ENCODE data around the gene PEX11B.
"Not testable (repeated sequence)": the region's sequence is repeated elsewhere in the genome, so short reads cannot be mapped to it uniquely, and the experiment has no call there.

The PEX11B gene

DNA sequence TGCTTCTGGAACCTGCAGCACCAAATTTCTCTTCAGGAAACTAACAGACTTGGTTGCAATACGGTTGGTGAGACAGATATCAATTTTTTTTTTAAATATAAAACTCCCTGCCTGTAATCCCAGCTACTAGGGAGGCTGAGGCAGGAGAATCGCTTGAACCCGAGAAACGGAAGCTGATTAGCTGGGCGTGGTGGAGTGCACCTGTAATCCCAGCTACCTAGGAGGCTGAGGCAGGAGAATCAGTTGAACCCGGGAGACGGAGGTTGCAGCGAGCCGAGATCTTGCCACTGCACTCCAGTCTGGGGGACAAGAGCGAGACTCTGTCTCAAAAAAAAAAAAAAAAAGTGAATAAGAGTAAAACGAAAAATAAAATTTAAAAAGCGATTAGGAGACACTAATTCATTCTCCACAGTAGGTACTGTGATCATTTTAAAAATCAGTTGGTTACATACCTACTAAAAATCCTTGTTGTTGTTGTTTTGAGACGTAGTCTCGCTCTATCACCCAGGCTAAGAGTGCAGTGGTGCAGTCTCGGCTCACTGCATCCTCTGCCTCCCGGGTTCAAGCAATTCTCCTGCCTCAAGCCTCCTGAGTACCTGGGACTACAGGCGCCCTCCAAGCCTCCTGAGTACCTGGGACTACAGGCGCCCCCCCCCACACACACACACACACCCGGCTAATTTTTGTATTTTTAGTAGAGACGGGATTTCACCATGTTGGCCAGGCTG, 9.6 kb upstream of the PEX11B start:
- no peaks in the 10 kb centered on the region for H3K9me3 ChIP-seq (ENCODE audit: control insufficient read depth in 2 of 2, low read length in 2 of 2)
- peak overlapping the region; percentile 96 for H3K27ac ChIP-seq (ENCODE audit: low read length)
- H3K27me3 ChIP-seq (ENCODE audit: control insufficient read depth in 1 of 2, insufficient read depth in 2 of 2, low read length in 2 of 2), result no peaks in the 10 kb centered on the region
- H3K36me3 ChIP-seq (ENCODE audit: control insufficient read depth in 2 of 2, insufficient read depth in 2 of 2, low read length in 2 of 2), result peaks cover 2 to 7% of the 10 kb centered on the region in 2 donors
- peaks cover 17% of the 10 kb centered on the region for H3K4me1 ChIP-seq (ENCODE audit: control insufficient read depth, insufficient read depth, low read length)
- H3K9ac ChIP-seq (ENCODE audit: low read length in 2 of 2), result peak overlapping the region; percentile 97 to 98
- peak overlapping the region; percentile 89 to 90 for H3K4me3 ChIP-seq (ENCODE audit: low read length in 2 of 2)

DNA sequence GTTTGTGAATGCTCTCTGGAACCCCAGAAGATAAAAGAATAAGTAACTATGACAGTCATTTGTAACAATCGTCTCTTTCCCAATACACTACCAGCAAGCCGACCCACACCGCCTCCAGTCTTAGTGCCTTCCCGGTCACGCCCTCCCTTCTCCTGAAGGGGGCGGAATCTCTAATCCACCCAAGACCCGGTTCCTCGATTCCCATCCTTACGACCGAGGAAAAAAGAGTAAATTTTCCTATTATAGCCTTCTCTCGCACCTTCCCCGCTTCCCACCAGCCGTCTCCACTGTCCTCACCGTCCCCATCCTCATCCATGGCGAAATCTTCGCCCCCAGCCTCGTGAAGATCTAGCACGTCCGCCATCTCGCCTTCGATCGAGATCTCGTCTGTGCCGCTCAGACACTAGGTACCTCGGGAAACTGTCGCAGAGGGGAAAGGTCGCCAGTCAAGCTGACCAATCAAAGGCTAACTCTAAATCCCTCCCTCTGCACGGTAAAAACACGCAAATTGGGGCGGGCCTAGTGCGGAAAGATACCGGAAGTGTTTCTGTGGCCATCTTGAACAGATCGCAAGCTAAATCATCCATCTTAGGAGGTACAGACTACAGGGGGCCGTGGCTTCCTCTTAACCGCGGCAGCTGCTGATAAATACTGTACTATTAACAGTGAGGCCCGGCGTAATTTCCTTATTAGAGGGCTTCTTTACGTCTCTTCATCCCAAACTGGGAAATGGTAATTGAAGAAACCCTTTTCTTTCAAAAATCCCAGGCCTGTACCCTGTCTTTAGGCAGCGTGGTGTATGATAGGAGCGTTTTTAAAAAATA, 8.8 kb upstream of the PEX11B start, which contains the start of gene RBM8A:
RBM8A (minus strand) TSS at position 422 of the 824 bp plus-strand sequence; CDS start at position 364, 58 bp downstream.
- Histone ChIP-seq H3K9ac (ENCODE audit: low read length in 2 of 2) (peak within 1 kb of the TSS; percentile 97 to 98), H3K27me3 (ENCODE audit: control insufficient read depth in 1 of 2, insufficient read depth in 2 of 2, low read length in 2 of 2) (no peaks in the 10 kb centered on the region), H3K9me3 (ENCODE audit: control insufficient read depth in 2 of 2, low read length in 2 of 2) (no peaks in the 10 kb centered on the region), H3K27ac (ENCODE audit: low read length) (peak within 1 kb of the TSS; percentile 96), H3K4me3 (ENCODE audit: low read length in 2 of 2) (peak within 1 kb of the TSS; percentile 89 to 90), H3K36me3 (ENCODE audit: control insufficient read depth in 2 of 2, insufficient read depth in 2 of 2, low read length in 2 of 2) (peaks cover 2 to 7% of the 10 kb centered on the region in 2 donors), H3K4me1 (ENCODE audit: control insufficient read depth, insufficient read depth, low read length) (peaks cover 17% of the 10 kb centered on the region)

DNA sequence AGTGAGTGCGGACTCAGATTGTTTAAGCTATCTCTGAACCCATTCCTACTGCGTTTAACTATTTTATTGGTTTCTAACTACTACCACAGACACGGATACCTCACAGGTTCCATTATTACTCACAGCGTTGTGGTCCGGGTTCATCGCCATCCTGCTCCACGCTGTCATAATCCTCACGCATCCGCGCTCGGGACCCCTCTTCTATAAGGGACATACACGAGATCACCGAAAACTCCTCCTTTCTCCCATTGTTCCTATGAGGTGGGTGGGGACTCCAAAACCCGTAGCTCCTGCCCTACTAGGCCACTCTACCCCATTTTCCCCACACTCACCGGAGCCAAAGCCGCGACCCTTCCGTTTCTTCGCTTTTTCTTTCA, 8.2 kb upstream of the PEX11B start:
- Histone ChIP-seq H3K27me3 (ENCODE audit: control insufficient read depth in 1 of 2, insufficient read depth in 2 of 2, low read length in 2 of 2) (no peaks in the 10 kb centered on the region), H3K9me3 (ENCODE audit: control insufficient read depth in 2 of 2, low read length in 2 of 2) (no peaks in the 10 kb centered on the region), H3K4me3 (ENCODE audit: low read length in 2 of 2) (peak overlapping the region; percentile 89 to 90), H3K9ac (ENCODE audit: low read length in 2 of 2) (peak overlapping the region; percentile 97 to 98), H3K27ac (ENCODE audit: low read length) (peak overlapping the region; percentile 96), H3K36me3 (ENCODE audit: control insufficient read depth in 2 of 2, insufficient read depth in 2 of 2, low read length in 2 of 2) (peaks cover 2 to 7% of the 10 kb centered on the region in 2 donors), H3K4me1 (ENCODE audit: control insufficient read depth, insufficient read depth, low read length) (peaks cover 17% of the 10 kb centered on the region)

DNA sequence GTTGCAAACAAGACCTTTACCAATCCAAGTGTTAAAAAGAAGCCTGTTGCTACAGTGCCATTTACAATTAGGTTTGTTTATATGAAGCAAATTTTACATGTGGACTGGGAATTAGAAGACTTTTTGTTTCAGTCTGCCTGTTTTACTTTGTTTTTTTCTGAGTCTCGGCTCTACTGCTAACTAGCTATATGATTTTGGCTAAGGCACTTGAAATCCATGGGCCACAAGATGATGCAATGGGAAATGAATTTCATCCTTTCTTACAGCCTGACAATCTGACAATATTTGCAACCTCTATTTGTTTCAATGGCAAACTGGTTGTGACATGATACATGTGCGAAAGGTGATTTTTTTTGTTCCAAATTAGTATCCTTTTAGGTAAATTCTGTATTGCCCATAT, 3.7 kb upstream of the PEX11B start:
- Histone ChIP-seq H3K36me3 (ENCODE audit: control insufficient read depth in 2 of 2, insufficient read depth in 2 of 2, low read length in 2 of 2) (peaks cover 2 to 10% of the 10 kb centered on the region in 2 donors), H3K9ac (ENCODE audit: low read length in 2 of 2) (no peak overlapping the region), H3K27me3 (ENCODE audit: control insufficient read depth in 1 of 2, insufficient read depth in 2 of 2, low read length in 2 of 2) (no peaks in the 10 kb centered on the region), H3K4me1 (ENCODE audit: control insufficient read depth, insufficient read depth, low read length) (peaks cover 35% of the 10 kb centered on the region), H3K4me3 (ENCODE audit: low read length in 2 of 2) (no peak overlapping the region), H3K27ac (ENCODE audit: low read length) (no peak overlapping the region), H3K9me3 (ENCODE audit: control insufficient read depth in 2 of 2, low read length in 2 of 2) (no peaks in the 10 kb centered on the region)

DNA sequence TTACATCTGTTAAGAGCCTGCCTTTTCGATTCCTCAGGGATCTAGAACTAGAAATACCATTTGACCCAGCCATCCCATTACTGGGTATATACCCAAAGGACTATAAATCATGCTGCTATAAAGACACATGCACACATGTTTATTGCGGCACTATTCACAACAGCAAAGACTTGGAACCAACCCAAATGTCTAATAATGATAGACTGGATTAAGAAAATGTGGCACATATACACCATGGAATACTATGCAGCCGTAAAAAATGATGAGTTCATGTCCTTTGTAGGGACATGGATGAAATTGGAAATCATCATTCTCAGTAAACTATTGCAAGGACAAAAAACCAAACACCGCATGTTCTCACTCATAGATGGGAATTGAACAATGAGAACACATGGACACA, 1.8 kb upstream of the PEX11B start:
- not testable (repeated sequence) for H3K4me3 ChIP-seq (ENCODE audit: low read length in 2 of 2); H3K9me3 ChIP-seq (ENCODE audit: control insufficient read depth in 2 of 2, low read length in 2 of 2); H3K27ac ChIP-seq (ENCODE audit: low read length); H3K9ac ChIP-seq (ENCODE audit: low read length in 2 of 2); H3K27me3 ChIP-seq (ENCODE audit: control insufficient read depth in 1 of 2, insufficient read depth in 2 of 2, low read length in 2 of 2)
- H3K4me1 ChIP-seq (ENCODE audit: control insufficient read depth, insufficient read depth, low read length), result peaks cover 28% of the 10 kb centered on the region
- H3K36me3 ChIP-seq (ENCODE audit: control insufficient read depth in 2 of 2, insufficient read depth in 2 of 2, low read length in 2 of 2), result peaks cover 6 to 12% of the 10 kb centered on the region in 2 donors

DNA sequence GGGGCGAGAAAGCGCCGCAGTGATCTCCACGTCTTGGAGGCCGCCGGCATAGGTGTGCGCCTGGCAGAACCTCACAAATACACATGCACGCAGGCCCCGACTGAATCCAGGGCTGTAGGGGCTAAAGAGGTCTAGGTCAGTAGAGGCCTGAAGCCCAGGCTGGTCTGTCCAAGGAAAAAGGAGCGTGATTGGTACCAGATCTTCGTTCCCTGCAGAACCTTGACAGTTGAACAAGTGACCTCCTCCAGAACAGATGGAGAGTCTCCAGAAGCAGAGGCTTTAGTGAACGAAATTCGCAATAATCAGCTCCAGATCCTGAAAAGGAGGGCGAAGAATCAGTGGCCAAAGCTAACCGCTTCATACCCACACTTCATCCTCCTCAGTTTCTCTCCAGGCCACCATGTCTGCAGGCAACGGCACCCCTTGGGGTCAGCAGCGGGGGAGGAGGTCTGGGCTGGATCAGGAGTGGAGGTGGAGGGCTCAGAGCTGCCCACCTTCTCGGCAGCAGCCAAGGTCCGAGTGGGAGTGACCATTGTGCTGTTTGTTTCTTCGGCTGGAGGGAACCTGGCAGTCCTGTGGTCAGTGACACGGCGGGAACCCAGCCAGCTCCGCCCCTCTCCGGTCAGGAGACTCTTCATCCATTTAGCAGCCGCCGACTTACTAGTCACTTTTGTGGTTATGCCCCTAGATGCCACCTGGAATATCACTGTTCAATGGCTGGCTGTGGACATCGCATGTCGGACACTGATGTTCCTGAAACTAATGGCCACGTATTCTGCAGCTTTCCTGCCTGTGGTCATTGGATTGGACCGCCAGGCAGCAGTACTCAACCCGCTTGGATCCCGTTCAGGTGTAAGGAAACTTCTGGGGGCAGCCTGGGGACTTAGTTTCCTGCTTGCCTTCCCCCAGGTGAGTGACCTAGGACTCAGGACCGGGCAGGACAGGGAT, 749 bp upstream of the PEX11B start:
- no peaks in the 10 kb centered on the region for H3K27me3 ChIP-seq (ENCODE audit: control insufficient read depth in 1 of 2, insufficient read depth in 2 of 2, low read length in 2 of 2)

DNA sequence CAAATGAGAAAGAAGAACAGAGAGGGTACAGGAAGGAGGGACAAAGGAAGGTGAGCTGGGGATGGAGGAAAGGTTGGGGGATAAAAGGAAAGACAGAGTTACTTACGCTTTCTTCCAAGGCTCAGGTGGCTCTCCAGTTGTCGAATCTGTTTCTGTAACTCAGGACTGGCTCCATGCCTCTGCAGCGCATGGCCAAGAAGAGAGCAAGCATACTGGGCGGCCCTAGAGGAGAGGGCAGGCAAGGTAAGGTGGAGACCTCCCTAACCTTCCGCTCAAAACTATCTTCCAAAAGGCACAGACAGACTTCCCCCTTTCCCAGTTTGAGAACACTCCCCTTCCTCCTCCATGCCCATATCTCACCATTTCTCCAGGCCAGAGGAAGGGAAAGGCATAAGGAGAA, 922 bp downstream of the PEX11B start:
- Histone ChIP-seq H3K36me3 (ENCODE audit: control insufficient read depth in 2 of 2, insufficient read depth in 2 of 2, low read length in 2 of 2) (peaks cover 7 to 16% of the 10 kb centered on the region in 2 donors), H3K27me3 (ENCODE audit: control insufficient read depth in 1 of 2, insufficient read depth in 2 of 2, low read length in 2 of 2) (no peaks in the 10 kb centered on the region), H3K4me1 (ENCODE audit: control insufficient read depth, insufficient read depth, low read length) (peaks cover 28% of the 10 kb centered on the region), H3K27ac (ENCODE audit: low read length) (peak overlapping the region; percentile 84), H3K9ac (ENCODE audit: low read length in 2 of 2) (peak overlapping the region; percentile 90 to 97), H3K4me3 (ENCODE audit: low read length in 2 of 2) (peak overlapping the region; percentile 98 to 99), H3K9me3 (ENCODE audit: control insufficient read depth in 2 of 2, low read length in 2 of 2) (no peaks in the 10 kb centered on the region)

More for the DNA sequence above, 749 bp upstream of the PEX11B start:
- Histone ChIP-seq H3K4me1 (ENCODE audit: control insufficient read depth, insufficient read depth, low read length) (peaks cover 28% of the 10 kb centered on the region), H3K36me3 (ENCODE audit: control insufficient read depth in 2 of 2, insufficient read depth in 2 of 2, low read length in 2 of 2) (peaks cover 9 to 12% of the 10 kb centered on the region in 2 donors), H3K27ac (ENCODE audit: low read length) (peak overlapping the region; percentile 84), H3K9me3 (ENCODE audit: control insufficient read depth in 2 of 2, low read length in 2 of 2) (no peaks in the 10 kb centered on the region), H3K9ac (ENCODE audit: low read length in 2 of 2) (peak overlapping the region; percentile 90 to 97), H3K4me3 (ENCODE audit: low read length in 2 of 2) (peak overlapping the region; percentile 98 to 99)

DNA sequence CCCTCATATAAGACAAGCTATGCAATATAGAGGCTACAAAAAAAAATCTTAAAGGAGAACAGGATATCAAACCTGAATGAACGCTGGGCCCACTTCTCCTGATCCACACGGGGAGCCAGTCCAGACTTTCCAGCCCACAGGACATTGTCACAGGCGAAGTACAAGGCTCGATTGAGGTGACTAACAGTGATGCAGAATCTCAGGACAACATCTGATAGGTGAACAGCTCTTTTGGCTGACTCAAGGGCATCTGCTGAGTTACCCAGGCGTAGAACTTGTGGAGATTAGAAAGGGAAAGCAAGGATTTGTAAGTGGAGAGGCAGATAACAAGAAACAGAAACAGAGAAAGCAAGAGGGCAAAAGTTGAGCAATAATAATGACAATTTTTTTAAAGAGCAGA, 1.8 kb downstream of the PEX11B start:
- H3K9ac ChIP-seq (ENCODE audit: low read length in 2 of 2), result no peak overlapping the region
- H3K4me1 ChIP-seq (ENCODE audit: control insufficient read depth, insufficient read depth, low read length), result peaks cover 28% of the 10 kb centered on the region
- no peaks in the 10 kb centered on the region for H3K27me3 ChIP-seq (ENCODE audit: control insufficient read depth in 1 of 2, insufficient read depth in 2 of 2, low read length in 2 of 2)
- H3K27ac ChIP-seq (ENCODE audit: low read length), result no peak overlapping the region
- H3K9me3 ChIP-seq (ENCODE audit: control insufficient read depth in 2 of 2, low read length in 2 of 2), result no peaks in the 10 kb centered on the region
- peaks cover 14 to 21% of the 10 kb centered on the region in 2 donors for H3K36me3 ChIP-seq (ENCODE audit: control insufficient read depth in 2 of 2, insufficient read depth in 2 of 2, low read length in 2 of 2)
- H3K4me3 ChIP-seq (ENCODE audit: low read length in 2 of 2), result peak overlapping the region in 1 of 2 donors; percentile 9

DNA sequence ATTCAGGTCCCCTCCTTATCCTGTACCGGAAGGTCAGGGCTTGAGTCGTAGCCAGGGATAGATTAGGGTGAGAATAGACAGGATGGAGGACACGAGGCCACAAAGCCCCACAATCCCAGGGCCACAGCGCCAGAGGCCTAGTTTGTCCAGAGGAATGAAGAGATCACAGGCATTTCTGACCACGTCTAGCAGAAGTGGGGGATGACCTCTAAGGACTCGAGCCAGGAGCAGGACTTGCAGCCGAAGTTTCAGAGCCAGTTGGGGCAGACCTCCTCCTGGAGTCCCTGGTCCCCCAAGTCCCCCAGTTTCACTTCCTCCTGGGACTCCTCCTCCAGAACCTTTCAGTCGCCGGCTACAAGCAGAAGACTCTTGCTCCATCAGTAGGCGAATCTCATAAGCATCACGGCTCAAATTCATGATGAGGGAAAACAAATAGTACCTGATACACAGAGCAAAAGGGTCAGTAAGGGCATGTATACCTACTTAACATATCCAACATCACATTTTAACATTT, 6.3 kb downstream of the PEX11B start:
- Histone ChIP-seq H3K4me1 (ENCODE audit: control insufficient read depth, insufficient read depth, low read length) (peaks cover 8% of the 10 kb centered on the region), H3K9ac (ENCODE audit: low read length in 2 of 2) (no peak overlapping the region), H3K36me3 (ENCODE audit: control insufficient read depth in 2 of 2, insufficient read depth in 2 of 2, low read length in 2 of 2) (peaks cover 20 to 27% of the 10 kb centered on the region in 2 donors), H3K4me3 (ENCODE audit: low read length in 2 of 2) (no peak overlapping the region), H3K27ac (ENCODE audit: low read length) (no peak overlapping the region), H3K9me3 (ENCODE audit: control insufficient read depth in 2 of 2, low read length in 2 of 2) (no peaks in the 10 kb centered on the region), H3K27me3 (ENCODE audit: control insufficient read depth in 1 of 2, insufficient read depth in 2 of 2, low read length in 2 of 2) (no peaks in the 10 kb centered on the region)

DNA sequence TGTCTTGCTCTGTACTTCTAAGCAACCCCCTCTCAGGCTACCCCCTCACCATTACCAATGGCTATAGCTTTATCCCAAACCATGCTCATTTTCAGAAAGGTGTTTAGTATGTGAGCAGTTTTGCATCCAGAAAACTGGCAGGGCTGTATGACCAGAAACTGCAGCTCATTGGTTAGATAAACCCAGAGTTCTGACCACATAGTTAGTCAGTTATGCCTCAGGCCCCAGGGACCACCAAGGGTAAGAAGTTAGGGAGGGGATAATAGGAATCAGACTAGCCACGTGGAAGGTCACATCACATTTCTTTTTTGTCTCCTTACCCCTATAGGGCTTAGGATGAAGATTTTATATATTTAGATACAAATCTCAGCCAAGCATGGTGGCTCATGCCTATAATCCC, 9.9 kb downstream of the PEX11B start:
- Histone ChIP-seq H3K27ac (ENCODE audit: low read length) (no peak overlapping the region), H3K4me1 (ENCODE audit: control insufficient read depth, insufficient read depth, low read length) (peaks cover 4% of the 10 kb centered on the region), H3K9me3 (ENCODE audit: control insufficient read depth in 2 of 2, low read length in 2 of 2) (no peaks in the 10 kb centered on the region), H3K27me3 (ENCODE audit: control insufficient read depth in 1 of 2, insufficient read depth in 2 of 2, low read length in 2 of 2) (no peaks in the 10 kb centered on the region), H3K4me3 (ENCODE audit: low read length in 2 of 2) (no peak overlapping the region), H3K36me3 (ENCODE audit: control insufficient read depth in 2 of 2, insufficient read depth in 2 of 2, low read length in 2 of 2) (peaks cover 14% of the 10 kb centered on the region in 2 donors), H3K9ac (ENCODE audit: low read length in 2 of 2) (no peak overlapping the region)
